Breast epithelium (tissue), 4 donors: Measurements from ENCODE around the gene TSPEAR. TPM values are rescaled to one million over a fixed set of nuclear protein-coding genes. Genes with fewer than 3 reads are reported as not detected.
A peak's percentile ranks its signal among the peaks of the same experiment; 100 is the strongest.

Experiments
- DNase-seq, 2 donors: peaks; one replicate each; pipeline ENCODE4 v3.0.0-alpha.2; 2019; ENCODE audit warnings: low spot score in 2 of 2
- H3K27ac ChIP-seq, 2 donors: fragments of 200-600 bp; sonication (generic) in 1 of 2; one replicate each; pipeline ENCODE4 v1.5.1; 2016 to 2019; ENCODE audit warnings: mild to moderate bottlenecking in 1 of 2
- H3K27me3 ChIP-seq, 2 donors: fragments of 200-600 bp; sonication (generic) in 1 of 2; one replicate each; pipeline versions ENCODE4 v1.5.1 to v1.6.0; 2017 to 2019; ENCODE audit warnings: control low read depth in 1 of 2, mild to moderate bottlenecking in 1 of 2
- H3K36me3 ChIP-seq: fragments of 200-600 bp; one replicate; pipeline ENCODE4 v1.5.1; 2019
- H3K4me1 ChIP-seq, 2 donors: fragments of 200-600 bp; sonication (generic); one replicate each; pipeline ENCODE4 v1.5.1; 2016 to 2019; ENCODE audit warnings: control low read depth in 1 of 2
- H3K4me3 ChIP-seq, 3 donors: fragments of 200-600 bp; sonication (generic); 1 replicate in 2 of 3; 2 replicates in 1 of 3; pipeline ENCODE4 v1.5.1; 2016 to 2019; ENCODE audit warnings: mild to moderate bottlenecking in 3 of 3, moderate library complexity in 2 of 3
- H3K9me3 ChIP-seq, 2 donors: fragments of 200-600 bp; sonication (generic) in 1 of 2; one replicate each; pipeline ENCODE4 v1.5.1; 2016 to 2019; ENCODE audit warnings: control low read depth in 1 of 2
- POLR2A ChIP-seq: fragments of 450-650 bp; IDR thresholded peaks from one replicate; pipeline ENCODE4 v1.6.1; 2016; ENCODE audit warnings: antibody characterized with exemption, mild to moderate bottlenecking, moderate library complexity
- POLR2AphosphoS5 ChIP-seq, 3 donors: sonication (generic); formaldehyde crosslinking; IDR thresholded peaks; one replicate each; pipeline ENCODE4 v1.6.1; 2017; ENCODE audit warnings: antibody characterized with exemption in 3 of 3
- intact Hi-C: fragments of 100-400 bp; cut with DNase I; formaldehyde crosslinking; loops from one replicate; pipeline ENCODE4 v1.15.1; 2023; ENCODE audit warnings: low total_unique reads
- total RNA-seq, 3 donors: library from RNA; depleted of rRNA; stranded (reverse); fragments of >200 nt; gene quantifications; one replicate each; pipeline ENCODE4 v1.1.0, GENCODE V29; 2016
- TF ChIP-seq, protein P1 (sequence below), 3 donors: fragments of 450-650 bp; IDR thresholded peaks; one replicate each; pipeline ENCODE4 v1.5.1; 2016 to 2017; ENCODE audit warnings: antibody characterized with exemption in 3 of 3, mild to moderate bottlenecking in 3 of 3, moderate library complexity in 3 of 3

Gene TSPEAR
- total RNA-seq, 3 donors from 2014 or later: 0.15 TPM; not detected in 2

DNA sequence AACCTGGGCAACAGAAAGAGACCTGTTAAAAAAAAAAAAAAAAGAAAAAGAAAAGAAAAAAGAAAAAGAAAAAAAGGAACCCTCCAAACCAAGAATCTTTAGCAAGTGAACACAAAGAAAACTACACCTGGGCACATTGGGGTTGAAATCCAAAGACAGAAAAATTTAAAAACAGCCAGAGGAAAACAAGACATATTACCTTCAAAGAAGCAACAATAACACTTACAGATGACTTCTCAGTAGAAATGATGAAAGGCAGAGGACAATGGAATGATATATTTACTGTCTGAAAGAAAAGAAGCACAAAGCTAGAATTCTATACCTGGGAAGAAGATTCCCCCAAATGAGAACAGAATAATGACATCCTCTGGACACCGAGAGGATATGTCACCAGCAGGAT is 168.7 kb downstream of the TSPEAR start:
- H3K4me1 ChIP-seq: no peaks in the 10 kb centered on the region
- H3K4me3 ChIP-seq: no peak overlapping the region
- H3K36me3 ChIP-seq: no peaks in the 10 kb centered on the region
- no peak overlapping the region for H3K27ac ChIP-seq
- TF ChIP-seq, protein P1, sequence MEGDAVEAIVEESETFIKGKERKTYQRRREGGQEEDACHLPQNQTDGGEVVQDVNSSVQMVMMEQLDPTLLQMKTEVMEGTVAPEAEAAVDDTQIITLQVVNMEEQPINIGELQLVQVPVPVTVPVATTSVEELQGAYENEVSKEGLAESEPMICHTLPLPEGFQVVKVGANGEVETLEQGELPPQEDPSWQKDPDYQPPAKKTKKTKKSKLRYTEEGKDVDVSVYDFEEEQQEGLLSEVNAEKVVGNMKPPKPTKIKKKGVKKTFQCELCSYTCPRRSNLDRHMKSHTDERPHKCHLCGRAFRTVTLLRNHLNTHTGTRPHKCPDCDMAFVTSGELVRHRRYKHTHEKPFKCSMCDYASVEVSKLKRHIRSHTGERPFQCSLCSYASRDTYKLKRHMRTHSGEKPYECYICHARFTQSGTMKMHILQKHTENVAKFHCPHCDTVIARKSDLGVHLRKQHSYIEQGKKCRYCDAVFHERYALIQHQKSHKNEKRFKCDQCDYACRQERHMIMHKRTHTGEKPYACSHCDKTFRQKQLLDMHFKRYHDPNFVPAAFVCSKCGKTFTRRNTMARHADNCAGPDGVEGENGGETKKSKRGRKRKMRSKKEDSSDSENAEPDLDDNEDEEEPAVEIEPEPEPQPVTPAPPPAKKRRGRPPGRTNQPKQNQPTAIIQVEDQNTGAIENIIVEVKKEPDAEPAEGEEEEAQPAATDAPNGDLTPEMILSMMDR (IDR thresholded peaks at IDR 0.05): no peak
- TF ChIP-seq POLR2A: no peak
- TF ChIP-seq POLR2AphosphoS5 (IDR thresholded peaks at IDR 0.05): no peak
- intact Hi-C loops: no loop called here
- H3K27me3 ChIP-seq: peaks cover 0 to 7% of the 10 kb centered on the region in 2 donors
- DNase-seq: no peak
- peaks cover 0 to 18% of the 10 kb centered on the region in 2 donors for H3K9me3 ChIP-seq

DNA sequence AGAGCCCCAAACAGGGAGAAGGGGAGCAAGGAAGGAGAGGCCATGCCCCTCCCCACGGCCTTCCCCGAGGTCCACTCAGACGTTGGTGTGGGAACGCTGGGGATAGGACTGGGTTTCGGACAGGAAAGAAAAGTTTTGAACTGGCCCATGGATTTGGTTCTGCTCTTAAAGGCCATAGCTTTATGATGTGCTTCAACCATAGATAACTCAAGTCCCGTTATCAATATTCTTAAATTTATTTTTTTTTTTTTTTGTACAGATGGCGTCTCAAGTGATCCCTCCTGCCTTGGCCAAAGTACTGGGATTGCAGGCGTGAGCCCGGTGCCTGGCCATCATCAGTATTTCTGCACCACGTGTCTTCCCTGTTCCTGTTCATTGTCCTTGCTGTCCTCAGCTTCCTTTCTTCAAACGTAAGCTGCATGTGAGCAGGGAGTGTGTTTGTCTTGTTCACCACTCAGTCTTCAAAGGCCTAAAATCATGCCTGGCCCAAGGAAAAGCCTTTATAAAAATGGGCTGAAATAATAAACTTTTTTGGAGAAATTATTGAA is 170.6 kb downstream of the TSPEAR start:
- intact Hi-C loops: no loop called here

DNA sequence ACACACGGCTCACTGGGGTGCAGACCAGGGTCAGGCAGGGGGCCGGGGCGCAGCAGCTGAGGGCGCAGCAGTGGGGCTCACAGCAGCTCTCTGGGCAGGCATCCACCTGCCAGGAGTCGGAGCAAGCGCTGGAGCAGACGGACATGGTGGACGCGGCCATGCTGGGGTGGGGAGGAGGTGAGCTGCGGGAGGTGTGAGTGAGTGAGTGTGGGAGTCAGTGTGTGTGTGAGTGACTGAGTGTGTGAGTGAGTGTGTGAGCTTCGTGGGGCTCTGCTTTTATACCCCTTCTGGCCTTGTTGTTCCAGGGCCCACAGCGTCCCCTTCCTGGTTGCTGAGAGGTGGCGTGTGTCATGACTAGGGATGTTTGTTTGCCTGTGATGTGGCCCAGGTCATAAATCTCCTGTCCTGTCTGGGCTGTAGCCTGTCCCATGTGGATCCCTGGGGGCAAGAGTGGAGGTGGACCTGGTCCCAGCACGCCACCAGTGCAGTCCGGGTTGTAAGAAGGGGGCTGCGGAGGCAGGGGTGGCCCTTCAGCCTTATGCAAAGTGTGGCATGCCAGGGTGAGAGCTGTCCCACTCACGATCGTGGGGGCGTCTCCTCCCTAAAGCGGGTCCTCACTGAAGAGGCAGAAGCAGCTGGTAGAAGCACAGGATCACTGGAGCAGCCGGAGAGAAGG is 171.2 kb downstream of the TSPEAR start, which contains the start of gene KRTAP10-1:
Gene KRTAP10-1, minus strand, starts transcription at position 205 of the 676 bp plus-strand sequence. Its CDS starts 45 bp downstream, at position 160.
- intact Hi-C loops: no loop called here
- Histone ChIP-seq H3K4me3 (no peak within 1 kb of the TSS), H3K27ac (no peak within 1 kb of the TSS), H3K36me3 (no peaks in the 10 kb centered on the region), H3K9me3 (peaks cover 0 to 14% of the 10 kb centered on the region in 2 donors), H3K27me3 (peaks cover 0 to 6% of the 10 kb centered on the region in 2 donors), H3K4me1 (no peaks in the 10 kb centered on the region)
- DNase-seq: no peak
- TF ChIP-seq, protein P1 (IDR thresholded peaks at IDR 0.05): no peak
- TF ChIP-seq POLR2A (no peak), POLR2AphosphoS5 (IDR thresholded peaks at IDR 0.05) (no peak)

More for the DNA sequence above, 170.6 kb downstream of the TSPEAR start:
- TF ChIP-seq POLR2AphosphoS5 (IDR thresholded peaks at IDR 0.05): no peak
- TF ChIP-seq POLR2A: no peak
- TF ChIP-seq, protein P1 (IDR thresholded peaks at IDR 0.05): no peak
- Histone ChIP-seq H3K36me3 (no peaks in the 10 kb centered on the region), H3K4me3 (no peak overlapping the region), H3K27ac (no peak overlapping the region), H3K9me3 (peaks cover 0 to 14% of the 10 kb centered on the region in 2 donors), H3K4me1 (no peaks in the 10 kb centered on the region), H3K27me3 (peaks cover 0 to 6% of the 10 kb centered on the region in 2 donors)
- no peak for DNase-seq

DNA sequence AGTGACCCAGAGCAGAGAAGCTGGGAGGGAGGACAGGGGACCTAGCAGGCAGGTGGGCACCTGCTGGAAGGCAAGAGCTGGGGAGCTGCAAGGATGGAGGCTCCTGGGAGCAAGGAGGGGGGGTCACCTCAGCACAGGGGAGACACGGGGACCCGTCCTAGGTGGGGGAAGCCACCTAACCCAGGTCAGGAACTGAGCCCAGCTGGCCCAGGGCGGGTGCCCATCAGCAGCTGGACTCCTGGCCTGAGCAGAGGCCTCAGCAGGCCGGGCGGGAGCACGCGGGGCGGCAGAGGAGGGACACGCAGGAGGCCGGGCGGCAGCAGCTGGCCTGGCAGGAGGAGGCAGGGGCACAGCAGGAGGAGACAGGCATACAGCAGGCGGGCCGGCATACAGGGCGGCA is 172.3 kb downstream of the TSPEAR start:
- DNase-seq: peak in 1 of 2 donors; percentile 25
- intact Hi-C loops: no loop called here
- TF ChIP-seq, protein P1 (IDR thresholded peaks at IDR 0.05): no peak
- no peak for TF ChIP-seq POLR2A
- TF ChIP-seq POLR2AphosphoS5 (IDR thresholded peaks at IDR 0.05): no peak
- Histone ChIP-seq H3K4me3 (no peak overlapping the region), H3K36me3 (no peaks in the 10 kb centered on the region), H3K9me3 (peaks cover 0 to 14% of the 10 kb centered on the region in 2 donors), H3K4me1 (no peaks in the 10 kb centered on the region), H3K27ac (no peak overlapping the region), H3K27me3 (peaks cover 0 to 6% of the 10 kb centered on the region in 2 donors)
